Endothelial cell of umbilical vein (primary cell): ENCODE results near the gene POLA1. TPM values are rescaled to one million over a fixed set of nuclear protein-coding genes. Genes with fewer than 3 reads are reported as not detected.
A peak's percentile ranks its signal among the peaks of the same experiment; 100 is the strongest.

ENCODE experiments used
- BruUV-seq: library from RNA; stranded (reverse); fragments of 400-500 nt; replicated peaks from 2 replicates; lab custom pipeline; 2021; lab: Mats Ljungman, UMichigan
- CTCF ChIA-PET: fragments of 300-600, 350-600 bp; sonication (Branson Sonifier 250); formaldehyde crosslinking; loops from one replicate; lab custom pipeline; 2021; ENCODE audit warnings: antibody characterized with exemption, inconsistent platforms; lab: Charles Lee
- POLR2A ChIA-PET: fragments of 300-600, 350-600 bp; sonication (Branson Sonifier 250); formaldehyde crosslinking; loops from one replicate; lab custom pipeline; 2021; ENCODE audit warnings: antibody characterized with exemption, inconsistent platforms; lab: Charles Lee
- DNase-seq: peaks from one replicate; pipeline ENCODE4 v3.0.0-alpha.2; 2011; ENCODE audit warnings: low read depth, low spot score
- FAIRE-seq: peaks from 2 replicates; lab custom pipeline; 2011; peaks lifted over from hg19 to GRCh38; lab: Jason Lieb, UNC
- H2AFZ ChIP-seq: 2 replicates; pipeline ENCODE4 v1.6.0; 2012; ENCODE audit warnings: low read depth, low read length, control low read depth, inconsistent platforms
- H3K27ac ChIP-seq: 2 replicates; pipeline ENCODE4 v1.5.1; 2011; ENCODE audit warnings: low read depth, mild to moderate bottlenecking, control low read depth, low read length, moderate library complexity; ENCODE audit not compliant: insufficient read depth
- H3K27me3 ChIP-seq, 2 experiments: 2 replicates each; pipeline versions ENCODE4 v1.6.0 to v1.6.1; 2011; ENCODE audit warnings: low read length in 2 of 2, mixed read lengths in 1 of 2; ENCODE audit not compliant: control insufficient read depth in 2 of 2, insufficient read depth in 2 of 2
- H3K36me3 ChIP-seq, 2 experiments: 2 replicates in 1 of 2; 3 replicates in 1 of 2; pipeline ENCODE4 v1.5.1; 2011; ENCODE audit warnings: low read length in 2 of 2, mild to moderate bottlenecking in 1 of 2, moderate library complexity in 1 of 2; ENCODE audit not compliant: control insufficient read depth in 2 of 2, insufficient read depth in 2 of 2; ENCODE audit errors: extremely low read depth in 1 of 2
- H3K4me1 ChIP-seq: 3 replicates; pipeline ENCODE4 v1.5.1; 2011; ENCODE audit warnings: mild to moderate bottlenecking, low read length; ENCODE audit not compliant: control insufficient read depth, insufficient read depth; ENCODE audit errors: extremely low read depth
- H3K4me2 ChIP-seq: 2 replicates; pipeline ENCODE4 v1.6.1; 2011; ENCODE audit warnings: low read length, control low read depth, mixed read lengths; ENCODE audit not compliant: insufficient read depth
- H3K4me3 ChIP-seq, 3 experiments: fragments of 200-600 bp in 1 of 3; sonication (generic), shearing (Covaris generic) in 1 of 3; replicated peaks in 1 of 3; 2 replicates each; pipeline ENCODE4 v1.5.1; 2011 to 2016; ENCODE audit warnings: control low read depth in 3 of 3, low read length in 3 of 3, mild to moderate bottlenecking in 2 of 3, inconsistent platforms in 1 of 3, low read depth in 1 of 3, moderate library complexity in 1 of 3; ENCODE audit not compliant: insufficient read depth in 1 of 3
- H3K79me2 ChIP-seq: 2 replicates; pipeline ENCODE4 v1.6.0; 2012; ENCODE audit warnings: low read length, inconsistent platforms; ENCODE audit not compliant: control insufficient read depth, insufficient read depth
- H3K9ac ChIP-seq: replicated peaks from 2 replicates; pipeline ENCODE3; 2011; ENCODE audit warnings: low read length, control low read depth; ENCODE audit not compliant: insufficient read depth; ENCODE audit errors: extremely low read depth
- H3K9me1 ChIP-seq: replicated peaks from 3 replicates; pipeline ENCODE4 v1.6.0; 2011; ENCODE audit warnings: mild to moderate bottlenecking, low read length; ENCODE audit not compliant: control insufficient read depth, insufficient read depth; ENCODE audit errors: extremely low read depth
- H3K9me3 ChIP-seq: replicated peaks from 2 replicates; pipeline ENCODE4 v1.5.1; 2012; ENCODE audit warnings: low read length, inconsistent platforms; ENCODE audit not compliant: control insufficient read depth, insufficient read depth
- H4K20me1 ChIP-seq: replicated peaks from 2 replicates; pipeline ENCODE3; 2011; ENCODE audit warnings: mild to moderate bottlenecking, low read length; ENCODE audit not compliant: control insufficient read depth, insufficient read depth; ENCODE audit errors: extremely low read depth
- EZH2 ChIP-seq: IDR thresholded peaks from 2 replicates; pipeline ENCODE4 v1.6.1; 2012; ENCODE audit warnings: borderline replicate concordance, low read depth, mild to moderate bottlenecking, moderate library complexity, low read length, inconsistent platforms; ENCODE audit not compliant: severe bottlenecking
- FOS ChIP-seq: IDR thresholded peaks from 2 replicates; pipeline ENCODE4 v1.6.1; 2011; ENCODE audit warnings: mild to moderate bottlenecking, low read length, moderate library complexity, borderline replicate concordance; ENCODE audit not compliant: insufficient read depth
- GATA2 ChIP-seq: IDR thresholded peaks from 2 replicates; pipeline ENCODE4 v1.7.0; 2011; ENCODE audit warnings: low read depth, mild to moderate bottlenecking, moderate library complexity, mixed read lengths, low read length; ENCODE audit not compliant: insufficient read length, insufficient read depth
- MYC ChIP-seq: IDR thresholded peaks from one replicate; pipeline ENCODE4 v1.6.1; 2011; ENCODE audit warnings: mild to moderate bottlenecking, low read depth, low read length
- POLR2A ChIP-seq: IDR thresholded peaks from 2 replicates; pipeline ENCODE4 v1.6.1; 2012; ENCODE audit warnings: low read depth, mild to moderate bottlenecking, control low read depth, low read length
- POLR2AphosphoS5 ChIP-seq: IDR thresholded peaks from 2 replicates; pipeline ENCODE4 v1.6.1; 2012; ENCODE audit warnings: low read depth, mild to moderate bottlenecking, control low read depth, low read length, moderate library complexity; ENCODE audit not compliant: insufficient read depth
- dilution Hi-C: fragments of 300-500 bp; cut with MboI; formaldehyde crosslinking; loops from one replicate; pipeline ENCODE4 v1.15.0; 2019; ENCODE audit warnings: low sequenced_read_pairs; ENCODE audit not compliant: extremely low pct_ligation_motif_present
- intact Hi-C: fragments of 100-400 bp; cut with micrococcal nuclease; formaldehyde crosslinking; loops from one replicate; pipeline ENCODE4 v1.10.0; 2022
- polyA plus RNA-seq, 4 experiments: library from polyadenylated mRNA; depleted of rRNA in 3 of 4; stranded (reverse) in 3 of 4; unstranded in 1 of 4; fragments of >200 nt; gene quantifications; 2 replicates each; pipeline versions ENCODE4 v1.2.1 to v1.2.3, GENCODE V29; 2011 to 2012; ENCODE audit warnings: missing spikeins in 1 of 4
- total RNA-seq: library from RNA; stranded (reverse); gene quantifications from 2 replicates; pipeline ENCODE4 v1.2.3, GENCODE V29; 2021
- TF ChIP-seq, protein P1 (sequence below), 2 donors: IDR thresholded peaks; 1 replicate in 1 of 2; 2 replicates in 1 of 2; pipeline ENCODE4 v1.5.1; 2011; ENCODE audit warnings: low read length in 2 of 2, mild to moderate bottlenecking in 2 of 2, moderate library complexity in 2 of 2, control low read depth in 1 of 2, inconsistent platforms in 1 of 2, low read depth in 1 of 2; ENCODE audit not compliant: insufficient read depth in 1 of 2; ENCODE audit errors: extremely low read depth in 1 of 2
- TF ChIP-seq, protein P2 (sequence below): IDR thresholded peaks from 2 replicates; pipeline ENCODE4 v1.6.1; 2011; ENCODE audit not compliant: insufficient read depth, insufficient read length

The POLA1 gene
- total and polyA plus RNA-seq, 2 donors (not counting 3 experiments of a cell fraction or from before 2014, with no cell fraction given), result 1.8 to 18.6 TPM

DNA sequence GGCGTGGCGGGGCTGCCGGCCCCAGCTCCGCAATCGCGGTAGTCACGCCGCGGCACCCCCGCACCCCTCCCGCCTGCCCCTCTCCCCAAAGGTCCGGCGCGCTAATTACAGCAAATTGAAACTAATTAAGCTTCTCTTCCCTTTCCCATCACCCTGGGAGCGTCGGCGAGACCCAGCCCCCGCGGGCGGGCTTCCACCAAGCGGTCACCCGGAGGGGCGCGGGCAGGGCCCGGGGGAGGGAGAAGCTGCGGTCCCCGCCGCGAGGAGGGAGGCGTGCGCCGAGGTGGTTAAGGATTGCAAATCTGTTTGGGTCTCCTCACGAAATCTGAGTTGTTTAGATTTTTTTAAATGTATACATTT lies 308.9 kb downstream of the POLA1 start:
- no peak overlapping the region for H2AFZ ChIP-seq
- ChIA-PET CTCF (interaction anchor here (1.1 kb wide), 1 partner anchor 164 kb away, joined by 4 read pairs; no protein-coding TSS in a partner anchor), POLR2A (no interaction called here)
- H3K79me2 ChIP-seq, result no peaks in the 10 kb centered on the region
- H3K27ac ChIP-seq, result no peak overlapping the region
- no peaks in the 10 kb centered on the region for H3K9me3 ChIP-seq
- peaks cover 5% of the 10 kb centered on the region for H3K4me1 ChIP-seq
- no TSS peak for BruUV-seq
- dilution Hi-C loops, result no loop called here
- TF ChIP-seq POLR2A (no peak), EZH2 (peak; percentile 56), POLR2AphosphoS5 (no peak)
- TF ChIP-seq, protein P1, sequence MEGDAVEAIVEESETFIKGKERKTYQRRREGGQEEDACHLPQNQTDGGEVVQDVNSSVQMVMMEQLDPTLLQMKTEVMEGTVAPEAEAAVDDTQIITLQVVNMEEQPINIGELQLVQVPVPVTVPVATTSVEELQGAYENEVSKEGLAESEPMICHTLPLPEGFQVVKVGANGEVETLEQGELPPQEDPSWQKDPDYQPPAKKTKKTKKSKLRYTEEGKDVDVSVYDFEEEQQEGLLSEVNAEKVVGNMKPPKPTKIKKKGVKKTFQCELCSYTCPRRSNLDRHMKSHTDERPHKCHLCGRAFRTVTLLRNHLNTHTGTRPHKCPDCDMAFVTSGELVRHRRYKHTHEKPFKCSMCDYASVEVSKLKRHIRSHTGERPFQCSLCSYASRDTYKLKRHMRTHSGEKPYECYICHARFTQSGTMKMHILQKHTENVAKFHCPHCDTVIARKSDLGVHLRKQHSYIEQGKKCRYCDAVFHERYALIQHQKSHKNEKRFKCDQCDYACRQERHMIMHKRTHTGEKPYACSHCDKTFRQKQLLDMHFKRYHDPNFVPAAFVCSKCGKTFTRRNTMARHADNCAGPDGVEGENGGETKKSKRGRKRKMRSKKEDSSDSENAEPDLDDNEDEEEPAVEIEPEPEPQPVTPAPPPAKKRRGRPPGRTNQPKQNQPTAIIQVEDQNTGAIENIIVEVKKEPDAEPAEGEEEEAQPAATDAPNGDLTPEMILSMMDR (IDR thresholded peaks at IDR 0.05; ENCODE audit: extremely low read depth in 1 of 2, insufficient read depth in 1 of 2, low read depth in 1 of 2, low read length in 2 of 2), result no peak
- no peaks in the 10 kb centered on the region for H4K20me1 ChIP-seq
- H3K4me2 ChIP-seq, result peak overlapping the region; percentile 4
- intact Hi-C loops, result no loop called here
- no peak overlapping the region for H3K9ac ChIP-seq
- FAIRE-seq (no peak), DNase-seq (no peak)
- H3K36me3 ChIP-seq, result no peaks in the 10 kb centered on the region
- H3K4me3 ChIP-seq, result peak overlapping the region in 1 of 3 experiments; percentile 9
- H3K9me1 ChIP-seq, result no peaks in the 10 kb centered on the region
- H3K27me3 ChIP-seq, result peaks cover 33 to 58% of the 10 kb centered on the region in 2 experiments

DNA sequence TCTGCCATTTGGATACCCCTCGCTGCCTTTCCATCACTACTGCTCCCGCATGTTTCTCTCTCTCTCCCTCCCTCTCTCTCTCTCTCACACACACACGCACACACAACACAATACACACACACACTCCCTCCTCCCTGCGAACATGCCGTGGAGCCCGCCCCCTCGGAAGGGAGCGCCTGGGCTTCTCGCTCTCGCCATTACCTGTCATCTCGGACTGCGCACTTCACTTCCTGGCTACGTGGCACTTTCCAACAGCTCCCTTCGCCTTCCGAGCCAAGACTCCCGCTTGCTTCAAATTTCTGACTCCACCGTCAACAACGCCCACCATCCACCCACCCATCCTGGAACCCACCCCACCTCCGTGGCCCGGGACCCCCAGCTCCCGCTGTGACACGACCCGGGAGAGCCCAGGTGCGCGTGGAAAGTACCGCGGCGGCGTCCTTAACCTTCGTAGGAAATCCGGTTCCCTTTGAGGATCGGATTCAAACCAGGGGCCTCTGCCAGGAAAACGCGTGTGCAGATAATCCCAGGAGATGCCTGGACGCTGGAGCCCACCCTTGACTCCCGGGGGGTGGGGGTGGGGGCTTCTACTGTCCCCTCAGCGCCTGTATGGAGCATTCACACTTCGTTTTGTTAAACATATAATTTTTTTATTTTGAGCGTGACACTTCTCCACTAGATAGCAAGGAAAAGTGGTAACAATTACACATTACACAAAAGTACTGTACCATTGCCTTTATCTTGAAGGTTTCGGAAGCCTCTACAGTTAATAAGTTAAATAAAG lies 309.5 kb downstream of the POLA1 start:
- H3K36me3 ChIP-seq, result no peaks in the 10 kb centered on the region
- POLR2A ChIA-PET, result no interaction called here
- dilution Hi-C loops, result no loop called here
- H3K9me1 ChIP-seq, result no peaks in the 10 kb centered on the region
- H3K27ac ChIP-seq, result no peak overlapping the region
- no peak overlapping the region for H3K4me3 ChIP-seq
- CTCF ChIA-PET, result interaction anchor here (1.5 kb wide), 1 partner anchor 17 kb away, joined by 6 read pairs; no protein-coding TSS in a partner anchor
- intact Hi-C loops, result no loop called here
- FAIRE-seq (peak; percentile 58), DNase-seq (no peak)
- no peak overlapping the region for H3K9ac ChIP-seq
- TF ChIP-seq, protein P1 (IDR thresholded peaks at IDR 0.05; ENCODE audit: extremely low read depth in 1 of 2, insufficient read depth in 1 of 2, low read depth in 1 of 2, low read length in 2 of 2), result no peak
- TF ChIP-seq GATA2 (no peak), MYC (no peak), FOS (no peak), POLR2AphosphoS5 (no peak)
- TF ChIP-seq, protein P2, sequence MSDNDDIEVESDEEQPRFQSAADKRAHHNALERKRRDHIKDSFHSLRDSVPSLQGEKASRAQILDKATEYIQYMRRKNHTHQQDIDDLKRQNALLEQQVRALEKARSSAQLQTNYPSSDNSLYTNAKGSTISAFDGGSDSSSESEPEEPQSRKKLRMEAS, result no peak
- BruUV-seq, result no TSS peak
- peaks cover 39 to 64% of the 10 kb centered on the region in 2 experiments for H3K27me3 ChIP-seq
- no peak overlapping the region for H2AFZ ChIP-seq
- H3K4me1 ChIP-seq, result peaks cover 5% of the 10 kb centered on the region
- no peaks in the 10 kb centered on the region for H3K79me2 ChIP-seq
- H3K4me2 ChIP-seq, result peak overlapping the region; percentile 4
- no peaks in the 10 kb centered on the region for H4K20me1 ChIP-seq
- no peaks in the 10 kb centered on the region for H3K9me3 ChIP-seq
